KOPT-K1 (cell line): Measurements from ENCODE around the gene MCOLN1.

Experiments
- H3K27ac ChIP-seq: fragments of 200-600 bp; sonication (generic); 2 replicates; pipeline ENCODE4 v1.5.1; 2016; ENCODE audit warnings: antibody characterized with exemption, mild to moderate bottlenecking, low read depth, low read length; ENCODE audit not compliant: poor library complexity, severe bottlenecking
- H3K36me3 ChIP-seq: fragments of 200-600 bp; sonication (generic); 2 replicates; pipeline ENCODE4 v1.5.1; 2017; ENCODE audit warnings: antibody characterized with exemption, mild to moderate bottlenecking, low read length, moderate library complexity; ENCODE audit not compliant: insufficient read depth
- H3K9me3 ChIP-seq: fragments of 200-600 bp; sonication (generic); 2 replicates; pipeline ENCODE4 v1.5.1; 2017; ENCODE audit warnings: antibody characterized with exemption, low read length, mild to moderate bottlenecking; ENCODE audit not compliant: insufficient read depth, poor library complexity, severe bottlenecking

The MCOLN1 gene

GRCh38 chr19:7513809-7514642 lies 8.4 kb upstream of the MCOLN1 start:
- H3K27ac ChIP-seq: no peak overlapping the region
- H3K36me3 ChIP-seq: no peaks in the 10 kb centered on the region
- H3K9me3 ChIP-seq: no peaks in the 10 kb centered on the region

- H3K27ac ChIP-seq: no peak overlapping the region
Observed at GRCh38 chr19:7515110-7515644, 7.2 kb upstream of the MCOLN1 start.

GRCh38 chr19:7515645-7516151 lies 6.7 kb upstream of the MCOLN1 start, which contains the start of gene ZNF358:
Gene ZNF358, plus strand, starts transcription at chr19:7516103. Its CDS starts 3,140 bp downstream, at chr19:7519243.
- Histone ChIP-seq H3K27ac (no peak within 1 kb of the TSS), H3K36me3 (no peaks in the 10 kb centered on the region), H3K9me3 (no peaks in the 10 kb centered on the region)

More at GRCh38 chr19:7515110-7515644, 7.2 kb upstream of the MCOLN1 start:
- Histone ChIP-seq H3K9me3 (no peaks in the 10 kb centered on the region), H3K36me3 (no peaks in the 10 kb centered on the region)

GRCh38 chr19:7516333-7516732 lies 6.1 kb upstream of the MCOLN1 start:
- no peak overlapping the region for H3K27ac ChIP-seq
- H3K9me3 ChIP-seq: no peaks in the 10 kb centered on the region
- no peaks in the 10 kb centered on the region for H3K36me3 ChIP-seq

GRCh38 chr19:7516878-7517277 lies 5.5 kb upstream of the MCOLN1 start:
- Histone ChIP-seq H3K27ac (no peak overlapping the region), H3K36me3 (no peaks in the 10 kb centered on the region), H3K9me3 (no peaks in the 10 kb centered on the region)

- no peak overlapping the region for H3K27ac ChIP-seq
- H3K9me3 ChIP-seq: no peaks in the 10 kb centered on the region
- no peaks in the 10 kb centered on the region; the same call in 1 of the 2 replicates for H3K36me3 ChIP-seq
Observed at GRCh38 chr19:7519361-7520130, 2.9 kb upstream of the MCOLN1 start.

GRCh38 chr19:7520131-7521051 lies 2.0 kb upstream of the MCOLN1 start:
- Histone ChIP-seq H3K9me3 (no peaks in the 10 kb centered on the region), H3K27ac (no peak overlapping the region), H3K36me3 (no peaks in the 10 kb centered on the region; the same call in 1 of the 2 replicates)

GRCh38 chr19:7521551-7522071 lies 813 bp upstream of the MCOLN1 start:
- Histone ChIP-seq H3K9me3 (no peaks in the 10 kb centered on the region), H3K27ac (no peak overlapping the region), H3K36me3 (peaks cover under 1% of the 10 kb centered on the region; the same call in 1 of the 2 replicates)

- peak overlapping the region; percentile 39 for H3K27ac ChIP-seq
- no peaks in the 10 kb centered on the region for H3K9me3 ChIP-seq
- H3K36me3 ChIP-seq: peaks cover 5% of the 10 kb centered on the region; the same call in 1 of the 2 replicates
Observed at GRCh38 chr19:7522923-7523667, 671 bp downstream of the MCOLN1 start.

- H3K9me3 ChIP-seq: no peaks in the 10 kb centered on the region
- H3K36me3 ChIP-seq: peaks cover 15% of the 10 kb centered on the region; the same call in 1 of the 2 replicates
- H3K27ac ChIP-seq: no peak overlapping the region
Observed at GRCh38 chr19:7524523-7524922, 2.1 kb downstream of the MCOLN1 start.

GRCh38 chr19:7524992-7525739 lies 2.7 kb downstream of the MCOLN1 start:
- no peak overlapping the region for H3K27ac ChIP-seq
- no peaks in the 10 kb centered on the region for H3K9me3 ChIP-seq
- peaks cover 21% of the 10 kb centered on the region; the same call in 1 of the 2 replicates for H3K36me3 ChIP-seq

- Histone ChIP-seq H3K36me3 (peaks cover 24% of the 10 kb centered on the region; the same call in 1 of the 2 replicates), H3K27ac (no peak overlapping the region), H3K9me3 (no peaks in the 10 kb centered on the region)
Observed at GRCh38 chr19:7526059-7526929, 3.9 kb downstream of the MCOLN1 start.
